H9 (cell line): ENCODE data around the gene CCKAR. TPM values are rescaled to one million over a fixed set of nuclear protein-coding genes. Genes with fewer than 3 reads are reported as not detected.

ENCODE experiments used
- DNase-seq: peaks from one replicate; pipeline ENCODE4 v3.0.0-alpha.2; 2017
- H2AFZ ChIP-seq: one replicate; pipeline ENCODE4 v1.6.1; 2013; ENCODE audit warnings: mild to moderate bottlenecking, low read length, control low read depth, moderate library complexity
- H2AK5ac ChIP-seq: 2 replicates; pipeline ENCODE4 v1.6.1; 2013; ENCODE audit warnings: low read length, control low read depth, mixed read lengths; ENCODE audit not compliant: insufficient read length
- H2BK120ac ChIP-seq: one replicate; pipeline ENCODE4 v1.6.1; 2013; ENCODE audit warnings: low read depth, mild to moderate bottlenecking, low read length, control low read depth, inconsistent platforms; ENCODE audit not compliant: poor library complexity, severe bottlenecking
- H2BK12ac ChIP-seq: 2 replicates; pipeline ENCODE4 v1.6.1; 2013; ENCODE audit warnings: low read length, control low read depth, mixed read lengths, low read depth; ENCODE audit not compliant: insufficient read length
- H2BK15ac ChIP-seq: 2 replicates; pipeline ENCODE4 v1.6.1; 2013; ENCODE audit warnings: low read depth, low read length, control low read depth
- H2BK20ac ChIP-seq: one replicate; pipeline ENCODE4 v1.6.1; 2013; ENCODE audit warnings: low read depth, mild to moderate bottlenecking, low read length, control low read depth, inconsistent platforms; ENCODE audit not compliant: poor library complexity, severe bottlenecking
- H2BK5ac ChIP-seq: 2 replicates; pipeline ENCODE4 v1.6.1; 2013; ENCODE audit warnings: low read length, control low read depth, mixed read lengths; ENCODE audit not compliant: insufficient read length
- H3K14ac ChIP-seq: 2 replicates; pipeline ENCODE4 v1.6.1; 2013; ENCODE audit warnings: low read length, control low read depth; ENCODE audit not compliant: insufficient read depth
- H3K18ac ChIP-seq: 2 replicates; pipeline ENCODE4 v1.6.1; 2013; ENCODE audit warnings: low read depth, mild to moderate bottlenecking, mixed read lengths, low read length, control low read depth; ENCODE audit not compliant: insufficient read length
- H3K23ac ChIP-seq: 2 replicates; pipeline ENCODE4 v1.6.1; 2013; ENCODE audit warnings: low read length, control low read depth, mixed read lengths, low read depth; ENCODE audit not compliant: insufficient read length
- H3K23me2 ChIP-seq: 2 replicates; pipeline ENCODE4 v1.6.1; 2013; ENCODE audit warnings: low read depth, mild to moderate bottlenecking, mixed read lengths, low read length, control low read depth; ENCODE audit not compliant: insufficient read length, poor library complexity, severe bottlenecking
- H3K27ac ChIP-seq: 2 replicates; pipeline ENCODE4 v1.5.1; 2013; ENCODE audit warnings: low read length, control low read depth, mixed read lengths, low read depth; ENCODE audit not compliant: insufficient read length
- H3K27me3 ChIP-seq: 2 replicates; pipeline ENCODE4 v1.6.1; 2013; ENCODE audit warnings: low read length, control low read depth, inconsistent platforms; ENCODE audit not compliant: insufficient read depth
- H3K4ac ChIP-seq: 2 replicates; pipeline ENCODE4 v1.6.1; 2013; ENCODE audit warnings: low read depth, mild to moderate bottlenecking, control low read depth, inconsistent platforms, low read length, moderate library complexity
- H3K4me1 ChIP-seq: 2 replicates; pipeline ENCODE4 v1.6.1; 2013; ENCODE audit warnings: low read length, control low read depth, inconsistent platforms; ENCODE audit not compliant: insufficient read depth
- H3K4me2 ChIP-seq: 2 replicates; pipeline ENCODE4 v1.6.1; 2013; ENCODE audit warnings: low read length, control low read depth, mixed read lengths; ENCODE audit not compliant: insufficient read length, insufficient read depth
- H3K56ac ChIP-seq: 2 replicates; pipeline ENCODE4 v1.6.1; 2013; ENCODE audit warnings: low read depth, mild to moderate bottlenecking, mixed read lengths, low read length, control low read depth; ENCODE audit not compliant: insufficient read length
- H3K79me1 ChIP-seq: 2 replicates; pipeline ENCODE4 v1.6.1; 2013; ENCODE audit warnings: low read depth, mild to moderate bottlenecking, moderate library complexity, low read length, control low read depth, inconsistent platforms; ENCODE audit not compliant: insufficient read depth, poor library complexity, severe bottlenecking
- H3K79me2 ChIP-seq: 2 replicates; pipeline ENCODE4 v1.6.1; 2013; ENCODE audit warnings: low read length, control low read depth, inconsistent platforms; ENCODE audit not compliant: insufficient read depth
- H3K9ac ChIP-seq: 2 replicates; pipeline ENCODE4 v1.6.1; 2013; ENCODE audit warnings: low read length, control low read depth, mixed read lengths; ENCODE audit not compliant: insufficient read length; ENCODE audit errors: extremely low read depth
- H3K9me3 ChIP-seq: one replicate; pipeline ENCODE4 v1.6.1; 2013; ENCODE audit warnings: low read depth, low read length, inconsistent platforms; ENCODE audit not compliant: control insufficient read depth
- H3T11ph ChIP-seq: one replicate; pipeline ENCODE4 v1.6.1; 2013; ENCODE audit warnings: mild to moderate bottlenecking, low read length, control low read depth, inconsistent platforms
- H4K20me1 ChIP-seq: one replicate; pipeline ENCODE4 v1.6.1; 2013; ENCODE audit not compliant: control insufficient read depth, insufficient read length, insufficient read depth
- H4K5ac ChIP-seq: 2 replicates; pipeline ENCODE4 v1.6.1; 2013; ENCODE audit warnings: low read depth, mild to moderate bottlenecking, mixed read lengths, low read length, control low read depth; ENCODE audit not compliant: insufficient read length
- H4K8ac ChIP-seq: replicated peaks from 2 replicates; pipeline ENCODE4 v1.6.1; 2013; ENCODE audit warnings: low read length, control low read depth, mixed read lengths, low read depth; ENCODE audit not compliant: insufficient read length
- H4K91ac ChIP-seq: 2 replicates; pipeline ENCODE4 v1.6.1; 2013; ENCODE audit warnings: low read depth, mild to moderate bottlenecking, moderate library complexity, mixed read lengths, low read length, control low read depth; ENCODE audit not compliant: insufficient read length
- H3K27ac Mint-ChIP-seq, 3 experiments: 2 replicates in 2 of 3; 3 replicates in 1 of 3; pipeline ENCODE4 v1.8.0; 2020 to 2021; ENCODE audit warnings: mixed read lengths in 3 of 3, mild to moderate bottlenecking in 1 of 3, moderate library complexity in 1 of 3
- H3K27me3 Mint-ChIP-seq: 2 replicates; pipeline ENCODE4 v1.8.0; 2021; ENCODE audit warnings: low read depth, mild to moderate bottlenecking, moderate library complexity, mixed read lengths
- H3K36me3 Mint-ChIP-seq, 3 experiments: 2 replicates in 2 of 3; 3 replicates in 1 of 3; pipeline ENCODE4 v1.8.0; 2020 to 2021; ENCODE audit warnings: low read depth in 3 of 3, mixed read lengths in 3 of 3; ENCODE audit not compliant: insufficient read depth in 1 of 3
- H3K4me1 Mint-ChIP-seq, 2 experiments: 2 replicates each; pipeline ENCODE4 v1.8.0; 2020; ENCODE audit warnings: mixed read lengths in 2 of 2
- H3K4me3 Mint-ChIP-seq, 2 experiments: 2 replicates in 1 of 2; 3 replicates in 1 of 2; pipeline ENCODE4 v1.8.0; 2020 to 2021; ENCODE audit warnings: mild to moderate bottlenecking in 2 of 2, mixed read lengths in 2 of 2, moderate library complexity in 1 of 2
- H3K9me3 Mint-ChIP-seq, 2 experiments: 2 replicates in 1 of 2; 3 replicates in 1 of 2; pipeline ENCODE4 v1.8.0; 2020; ENCODE audit warnings: mild to moderate bottlenecking in 2 of 2, mixed read lengths in 2 of 2, moderate library complexity in 1 of 2
- WGBS: extraction: QIAGEN DNeasy Blood & Tissue Kit; methylation state at CpG from one replicate; pipeline ENCODE4 v1.1.7; 2013; ENCODE audit warnings: missing lambda C conversion rate, low lambda C conversion rate, mixed read lengths; ENCODE audit not compliant: insufficient read length; ENCODE audit errors: extremely low coverage; 5-methylcytosine and 5-hydroxymethylcytosine counted together
- total RNA-seq: library from RNA; stranded (reverse); gene quantifications from 2 replicates; pipeline ENCODE4 v1.2.1, GENCODE V29; 2021
- TF ChIP-seq, protein P1 (sequence below): fragments of 200-600 bp; sonication (generic); conservative IDR thresholded peaks from 3 replicates; pipeline ENCODE4 v1.8.0; 2021; ENCODE audit warnings: antibody characterized with exemption, mild to moderate bottlenecking

Gene CCKAR
- total RNA-seq, 1 experiment from 2014 or later: not detected

DNA sequence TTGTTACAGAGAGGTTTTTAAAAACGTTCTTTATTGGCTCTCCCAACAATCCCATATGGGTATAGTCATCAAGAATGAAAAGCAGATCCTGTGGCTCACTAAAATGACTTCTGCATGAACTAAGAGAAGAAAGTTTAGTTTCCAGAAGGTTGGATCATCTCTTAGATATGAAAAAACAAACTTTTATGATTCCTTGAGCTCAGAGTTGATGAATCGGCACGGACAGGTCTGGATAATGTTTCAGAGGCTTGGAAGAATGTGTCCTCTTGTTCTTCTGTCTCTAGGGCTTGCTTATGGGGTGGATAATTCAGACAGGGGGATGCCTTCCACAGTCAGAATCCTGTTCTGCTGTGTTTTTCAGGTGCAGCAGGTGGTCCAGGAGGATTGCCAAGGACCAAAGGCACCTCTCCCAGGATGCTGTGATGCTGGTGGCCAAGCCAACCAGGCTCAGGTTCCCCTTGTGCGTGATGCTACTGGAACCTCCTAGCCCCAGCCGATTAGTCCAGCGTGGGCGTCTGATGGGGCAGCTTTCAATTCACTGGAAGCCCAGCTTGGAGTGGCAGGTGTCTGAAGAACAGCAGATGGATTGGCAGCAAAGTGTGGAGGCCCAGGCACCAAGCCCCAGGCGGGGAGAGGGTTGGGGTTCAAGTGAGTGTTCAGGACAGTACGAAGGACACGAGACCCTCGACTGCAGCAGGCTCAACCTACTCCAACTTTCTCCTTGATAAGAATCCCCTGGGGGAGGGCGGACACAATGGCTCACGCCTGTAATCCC, 30.3 kb downstream of the CCKAR start:
- Mint-ChIP-seq H3K27ac (no peak overlapping the region), H3K27me3 (peaks cover 3% of the 10 kb centered on the region), H3K9me3 (peaks cover 0 to 6% of the 10 kb centered on the region in 2 experiments; a peak in 2 of 5 replicates), H3K4me3 (no peak overlapping the region), H3K36me3 (no peaks in the 10 kb centered on the region; a peak in 2 of 7 replicates), H3K4me1 (peaks cover 0 to 4% of the 10 kb centered on the region in 2 experiments; a peak in 3 of 4 replicates)
- no peak overlapping the region for H3K14ac ChIP-seq
- H3K79me2 ChIP-seq: no peaks in the 10 kb centered on the region
- H3K4ac ChIP-seq: no peak overlapping the region
- no peak overlapping the region for H4K8ac ChIP-seq
- no peak overlapping the region for H3K23ac ChIP-seq
- no peak overlapping the region for H2AFZ ChIP-seq
- no peak overlapping the region for H4K91ac ChIP-seq
- no peak for DNase-seq
- H4K5ac ChIP-seq: no peak overlapping the region
- H3K56ac ChIP-seq: no peak overlapping the region
- no peak overlapping the region for H3K18ac ChIP-seq
- H3K27ac ChIP-seq: no peak overlapping the region
- H2AK5ac ChIP-seq: no peak overlapping the region
- H3K9me3 ChIP-seq: no peaks in the 10 kb centered on the region
- H3K23me2 ChIP-seq: no peaks in the 10 kb centered on the region
- no peaks in the 10 kb centered on the region for H3K79me1 ChIP-seq
- no peak overlapping the region for H2BK15ac ChIP-seq
- H3T11ph ChIP-seq: no peak overlapping the region
- no CpG with 5 or more reads among the region's 13 CpGs for WGBS
- TF ChIP-seq, protein P1, sequence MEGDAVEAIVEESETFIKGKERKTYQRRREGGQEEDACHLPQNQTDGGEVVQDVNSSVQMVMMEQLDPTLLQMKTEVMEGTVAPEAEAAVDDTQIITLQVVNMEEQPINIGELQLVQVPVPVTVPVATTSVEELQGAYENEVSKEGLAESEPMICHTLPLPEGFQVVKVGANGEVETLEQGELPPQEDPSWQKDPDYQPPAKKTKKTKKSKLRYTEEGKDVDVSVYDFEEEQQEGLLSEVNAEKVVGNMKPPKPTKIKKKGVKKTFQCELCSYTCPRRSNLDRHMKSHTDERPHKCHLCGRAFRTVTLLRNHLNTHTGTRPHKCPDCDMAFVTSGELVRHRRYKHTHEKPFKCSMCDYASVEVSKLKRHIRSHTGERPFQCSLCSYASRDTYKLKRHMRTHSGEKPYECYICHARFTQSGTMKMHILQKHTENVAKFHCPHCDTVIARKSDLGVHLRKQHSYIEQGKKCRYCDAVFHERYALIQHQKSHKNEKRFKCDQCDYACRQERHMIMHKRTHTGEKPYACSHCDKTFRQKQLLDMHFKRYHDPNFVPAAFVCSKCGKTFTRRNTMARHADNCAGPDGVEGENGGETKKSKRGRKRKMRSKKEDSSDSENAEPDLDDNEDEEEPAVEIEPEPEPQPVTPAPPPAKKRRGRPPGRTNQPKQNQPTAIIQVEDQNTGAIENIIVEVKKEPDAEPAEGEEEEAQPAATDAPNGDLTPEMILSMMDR: no peak
- H3K4me2 ChIP-seq: no peak overlapping the region
- H2BK5ac ChIP-seq: no peak overlapping the region
- no peak overlapping the region for H2BK20ac ChIP-seq
- no peaks in the 10 kb centered on the region for H3K4me1 ChIP-seq
- H3K9ac ChIP-seq: no peak overlapping the region
- no peaks in the 10 kb centered on the region for H3K27me3 ChIP-seq
- H2BK120ac ChIP-seq: no peak overlapping the region
- no peaks in the 10 kb centered on the region for H4K20me1 ChIP-seq
- H2BK12ac ChIP-seq: no peak overlapping the region
